Body of pancreas (tissue), 4 donors: ENCODE data around the gene SLC43A1. TPM values are rescaled to one million over a fixed set of nuclear protein-coding genes. Genes with fewer than 3 reads are reported as not detected.

Experiments used
- ATAC-seq: fragments of 150-250 bp; one replicate; pipeline ENCODE4 v1.9.1; 2016
- DNase-seq, 4 donors: peaks; one replicate each; pipeline ENCODE4 v3.0.0-alpha.2; 2019
- H3K27ac ChIP-seq, 4 donors: fragments of 200-600 bp; sonication (generic); 1 replicate in 3 of 4; 2 replicates in 1 of 4; pipeline versions ENCODE4 v1.5.1 to v1.6.1; 2016 to 2019; ENCODE audit warnings: mild to moderate bottlenecking in 1 of 4, mixed read lengths in 1 of 4, moderate library complexity in 1 of 4
- H3K27me3 ChIP-seq, 2 donors: fragments of 200-600 bp; sonication (generic); one replicate each; pipeline ENCODE4 v1.6.0; 2016; ENCODE audit warnings: mild to moderate bottlenecking in 1 of 2
- H3K36me3 ChIP-seq, 2 donors: fragments of 200-600 bp; sonication (generic); replicated peaks in 1 of 2; 2 replicates each; pipeline ENCODE4 v1.5.1; 2016; ENCODE audit warnings: low read depth in 2 of 2; ENCODE audit not compliant: insufficient read depth in 1 of 2
- H3K4me1 ChIP-seq: fragments of 200-600 bp; sonication (generic); one replicate; pipeline ENCODE4 v1.6.0; 2016
- H3K4me3 ChIP-seq, 2 donors: fragments of 200-600 bp; sonication (generic); 1 replicate in 1 of 2; 2 replicates in 1 of 2; pipeline ENCODE4 v1.5.1; 2016 to 2019
- H3K9me3 ChIP-seq, 3 donors: fragments of 200-600 bp; sonication (generic); 1 replicate in 2 of 3; 2 replicates in 1 of 3; pipeline ENCODE4 v1.5.1; 2016
- POLR2A ChIP-seq, 3 donors: fragments of 450-650 bp; IDR thresholded peaks; one replicate each; pipeline ENCODE4 v1.6.1; 2016; ENCODE audit warnings: antibody characterized with exemption in 3 of 3, mild to moderate bottlenecking in 2 of 3
- WGBS, 2 donors: methylation state at CpG; one replicate each; pipeline ENCODE4 v1.1.5; 2017; 5-methylcytosine and 5-hydroxymethylcytosine counted together
- intact Hi-C: fragments of 100-400 bp; cut with DNase I; formaldehyde crosslinking; loops from one replicate; pipeline ENCODE4 v1.15.1; 2023
- total RNA-seq, 2 donors: library from RNA; depleted of rRNA; stranded (reverse); fragments of >200 nt; gene quantifications; one replicate each; pipeline ENCODE4 v1.1.0, GENCODE V29; 2016
- TF ChIP-seq, protein P1 (sequence below), 7 experiments: fragments of 450-650 bp in 4 of 7; fragments of 200-600 bp in 3 of 7; sonication (generic) in 3 of 7; IDR thresholded peaks; one replicate each; pipeline ENCODE4 v1.5.1; 2016 to 2019; ENCODE audit warnings: antibody characterized with exemption in 7 of 7

SLC43A1 gene
- total RNA-seq, 2 donors from 2014 or later: 87.7 to 128 TPM

DNA sequence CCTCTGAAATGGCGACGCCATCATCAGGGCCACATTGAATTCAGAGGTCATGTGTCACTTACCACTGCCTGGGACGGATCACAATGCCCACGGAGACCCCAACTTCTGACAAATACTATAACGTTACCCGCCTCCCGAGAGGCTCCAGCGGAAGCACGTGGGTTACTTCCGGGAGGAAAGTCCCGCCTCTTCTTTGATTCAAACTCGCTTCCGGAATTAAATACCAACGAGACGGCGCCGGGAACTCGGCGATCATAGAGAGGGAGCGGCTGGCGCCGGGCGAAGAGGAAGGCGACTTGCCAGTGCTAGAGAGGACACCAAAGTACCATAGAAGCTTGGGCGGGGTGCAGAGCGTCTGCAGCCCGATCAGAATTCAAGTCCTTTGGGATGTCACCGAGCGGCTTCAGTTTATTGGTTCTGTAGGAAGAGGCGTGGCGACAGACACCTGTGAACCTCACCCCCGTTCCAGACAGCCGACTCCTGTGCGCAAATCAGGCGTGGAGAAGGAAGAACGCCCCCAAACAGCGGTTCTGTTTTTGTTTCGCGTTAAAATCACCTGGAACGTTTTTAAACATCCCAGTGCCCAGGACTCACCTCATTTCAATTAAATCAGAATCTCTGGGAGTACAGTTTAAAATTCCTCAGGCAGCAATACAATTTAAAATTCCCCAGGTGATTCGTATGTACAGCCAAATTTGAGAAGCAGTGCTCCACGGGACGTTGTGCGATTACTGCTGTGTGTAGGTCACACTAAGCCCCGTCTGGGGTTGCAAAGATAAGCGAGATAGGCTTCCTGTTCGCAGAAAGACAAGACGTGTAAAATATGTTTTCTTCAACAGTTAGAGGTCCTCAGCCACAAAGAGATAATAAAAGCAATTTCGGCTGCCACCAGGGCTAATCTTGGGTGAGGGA is 15.3 kb upstream of the SLC43A1 start, which contains the start of gene TIMM10:
TSS of gene TIMM10 (minus strand) at position 159 of the 912 bp plus-strand sequence. CDS start 565 bp downstream, outside the sequence.
- Histone ChIP-seq H3K9me3 (no peaks in the 10 kb centered on the region), H3K4me3 (peak within 1 kb of the TSS; percentile 59 to 69), H3K27ac (peak within 1 kb of the TSS; percentile 74 to 95 (median 87)), H3K4me1 (peaks cover 26% of the 10 kb centered on the region), H3K27me3 (no peaks in the 10 kb centered on the region), H3K36me3 (peaks cover 0 to 2% of the 10 kb centered on the region in 2 donors)
- peak; percentile 97 to 99 (median 98) for DNase-seq
- WGBS, 2 donors: 0% methylated on average over 20 to 49 of the region's 49 CpGs
- ATAC-seq: peak; percentile 97
- intact Hi-C loops: no loop called here
- TF ChIP-seq POLR2A (IDR thresholded peaks at IDR 0.05): peak; percentile 29 to 82 (median 78)
- TF ChIP-seq, protein P1, sequence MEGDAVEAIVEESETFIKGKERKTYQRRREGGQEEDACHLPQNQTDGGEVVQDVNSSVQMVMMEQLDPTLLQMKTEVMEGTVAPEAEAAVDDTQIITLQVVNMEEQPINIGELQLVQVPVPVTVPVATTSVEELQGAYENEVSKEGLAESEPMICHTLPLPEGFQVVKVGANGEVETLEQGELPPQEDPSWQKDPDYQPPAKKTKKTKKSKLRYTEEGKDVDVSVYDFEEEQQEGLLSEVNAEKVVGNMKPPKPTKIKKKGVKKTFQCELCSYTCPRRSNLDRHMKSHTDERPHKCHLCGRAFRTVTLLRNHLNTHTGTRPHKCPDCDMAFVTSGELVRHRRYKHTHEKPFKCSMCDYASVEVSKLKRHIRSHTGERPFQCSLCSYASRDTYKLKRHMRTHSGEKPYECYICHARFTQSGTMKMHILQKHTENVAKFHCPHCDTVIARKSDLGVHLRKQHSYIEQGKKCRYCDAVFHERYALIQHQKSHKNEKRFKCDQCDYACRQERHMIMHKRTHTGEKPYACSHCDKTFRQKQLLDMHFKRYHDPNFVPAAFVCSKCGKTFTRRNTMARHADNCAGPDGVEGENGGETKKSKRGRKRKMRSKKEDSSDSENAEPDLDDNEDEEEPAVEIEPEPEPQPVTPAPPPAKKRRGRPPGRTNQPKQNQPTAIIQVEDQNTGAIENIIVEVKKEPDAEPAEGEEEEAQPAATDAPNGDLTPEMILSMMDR (IDR thresholded peaks at IDR 0.05): no peak

DNA sequence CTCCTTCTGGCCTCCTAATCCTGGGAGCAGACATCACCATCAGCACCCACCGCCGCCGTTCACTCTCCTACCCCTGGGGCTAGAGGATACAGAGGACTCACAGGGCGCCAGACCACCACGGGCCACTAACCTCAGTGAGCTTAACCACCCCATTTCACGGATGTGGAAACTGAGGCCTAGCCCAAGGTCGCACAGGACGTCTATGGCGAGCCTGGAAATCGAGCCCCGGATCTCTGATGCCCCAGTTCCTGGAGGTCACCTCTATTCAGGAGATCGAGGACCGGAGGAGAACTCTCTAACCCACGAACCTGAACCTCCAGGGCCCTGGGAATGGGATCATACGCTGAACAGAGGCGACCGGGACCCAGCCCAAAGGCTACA is 14.7 kb upstream of the SLC43A1 start:
- DNase-seq (no peak), ATAC-seq (peak; percentile 4)
- H3K27me3 ChIP-seq: no peaks in the 10 kb centered on the region
- TF ChIP-seq, protein P1 (IDR thresholded peaks at IDR 0.05): no peak
- peaks cover 0 to 2% of the 10 kb centered on the region in 2 donors for H3K36me3 ChIP-seq
- intact Hi-C loops: no loop called here
- no peaks in the 10 kb centered on the region for H3K9me3 ChIP-seq
- peak overlapping the region in 3 of 4 donors; percentile 35 to 95 (median 92) for H3K27ac ChIP-seq
- WGBS, 2 donors: 0% methylated on average over 17 of the region's 17 CpGs; no CpG with 5 or more reads in 1 of the 2 donors
- peak overlapping the region; percentile 59 to 69 for H3K4me3 ChIP-seq
- H3K4me1 ChIP-seq: peaks cover 26% of the 10 kb centered on the region

DNA sequence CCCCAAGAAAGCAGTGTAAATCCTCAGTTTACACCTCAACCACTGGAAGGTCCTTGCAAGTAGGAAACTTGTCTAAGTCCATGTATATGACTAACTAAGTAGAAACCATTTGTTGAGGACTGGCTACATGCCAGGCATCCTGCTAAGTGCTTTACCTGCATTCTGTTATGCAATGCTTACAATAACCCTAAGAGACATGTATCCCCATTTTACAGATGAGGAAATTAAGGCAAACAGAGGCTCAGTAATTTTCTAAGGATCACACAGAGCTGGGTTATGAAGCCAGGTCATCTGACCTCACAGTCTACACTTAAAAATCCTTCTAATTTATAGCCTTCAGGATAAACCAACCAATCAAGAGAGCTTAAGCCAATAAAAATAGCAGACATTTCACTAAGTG is 13.5 kb upstream of the SLC43A1 start:
- Histone ChIP-seq H3K4me1 (peaks cover 26% of the 10 kb centered on the region), H3K4me3 (no peak overlapping the region), H3K27me3 (no peaks in the 10 kb centered on the region), H3K27ac (no peak overlapping the region), H3K36me3 (peaks cover 0 to 2% of the 10 kb centered on the region in 2 donors), H3K9me3 (no peaks in the 10 kb centered on the region)
- TF ChIP-seq, protein P1 (IDR thresholded peaks at IDR 0.05): no peak
- no peak for TF ChIP-seq POLR2A (IDR thresholded peaks at IDR 0.05)
- DNase-seq (no peak), ATAC-seq (no peak)
- intact Hi-C loops: loop anchor here (5.0 kb wide), 2 partner anchors 42 to 67 kb away; partner anchors contain the start of gene RTN4RL2

- Histone ChIP-seq H3K27ac (peak overlapping the region in 1 of 4 donors; percentile 7), H3K27me3 (no peaks in the 10 kb centered on the region), H3K4me1 (peaks cover 26% of the 10 kb centered on the region), H3K4me3 (no peak overlapping the region), H3K9me3 (no peaks in the 10 kb centered on the region), H3K36me3 (peaks cover 0 to 2% of the 10 kb centered on the region in 2 donors)
- DNase-seq (peak; percentile 81 to 90 (median 86)), ATAC-seq (peak; percentile 21)
- no peak for TF ChIP-seq POLR2A (IDR thresholded peaks at IDR 0.05)
- TF ChIP-seq, protein P1 (IDR thresholded peaks at IDR 0.05): peak; percentile 72 to 98 (median 96)
- intact Hi-C loops: loop anchor here (5.0 kb wide), 2 partner anchors 40 to 65 kb away; partner anchors contain the start of gene RTN4RL2
- 9 to 10% methylated on average over 7 of the region's 7 CpGs for WGBS, 2 donors
These were observed 11.6 kb upstream of the SLC43A1 start for GRCh38 chr11:57527056-57527631.
